Activated naive CD8-positive, alpha-beta T cell (primary cell): Measurements from ENCODE around the gene MYH7.
"Not testable (repeated sequence)": the region's sequence is repeated elsewhere in the genome, so short reads cannot be mapped to it uniquely, and the experiment has no call there.

Source experiments
- H3K27ac Mint-ChIP-seq: one replicate; pipeline ENCODE4 v1.8.0; 2021; ENCODE audit warnings: mixed read lengths
- H3K27me3 Mint-ChIP-seq: one replicate; pipeline ENCODE4 v1.8.0; 2021; ENCODE audit warnings: mixed read lengths
- H3K36me3 Mint-ChIP-seq: one replicate; pipeline ENCODE4 v1.8.0; 2021; ENCODE audit warnings: mixed read lengths
- H3K4me1 Mint-ChIP-seq: one replicate; pipeline ENCODE4 v1.8.0; 2021; ENCODE audit warnings: low read depth, mixed read lengths
- H3K4me3 Mint-ChIP-seq: one replicate; pipeline ENCODE4 v1.8.0; 2021; ENCODE audit warnings: mild to moderate bottlenecking, mixed read lengths
- H3K9me3 Mint-ChIP-seq: one replicate; pipeline ENCODE4 v1.8.0; 2021; ENCODE audit warnings: low read depth, mixed read lengths

Gene MYH7

DNA sequence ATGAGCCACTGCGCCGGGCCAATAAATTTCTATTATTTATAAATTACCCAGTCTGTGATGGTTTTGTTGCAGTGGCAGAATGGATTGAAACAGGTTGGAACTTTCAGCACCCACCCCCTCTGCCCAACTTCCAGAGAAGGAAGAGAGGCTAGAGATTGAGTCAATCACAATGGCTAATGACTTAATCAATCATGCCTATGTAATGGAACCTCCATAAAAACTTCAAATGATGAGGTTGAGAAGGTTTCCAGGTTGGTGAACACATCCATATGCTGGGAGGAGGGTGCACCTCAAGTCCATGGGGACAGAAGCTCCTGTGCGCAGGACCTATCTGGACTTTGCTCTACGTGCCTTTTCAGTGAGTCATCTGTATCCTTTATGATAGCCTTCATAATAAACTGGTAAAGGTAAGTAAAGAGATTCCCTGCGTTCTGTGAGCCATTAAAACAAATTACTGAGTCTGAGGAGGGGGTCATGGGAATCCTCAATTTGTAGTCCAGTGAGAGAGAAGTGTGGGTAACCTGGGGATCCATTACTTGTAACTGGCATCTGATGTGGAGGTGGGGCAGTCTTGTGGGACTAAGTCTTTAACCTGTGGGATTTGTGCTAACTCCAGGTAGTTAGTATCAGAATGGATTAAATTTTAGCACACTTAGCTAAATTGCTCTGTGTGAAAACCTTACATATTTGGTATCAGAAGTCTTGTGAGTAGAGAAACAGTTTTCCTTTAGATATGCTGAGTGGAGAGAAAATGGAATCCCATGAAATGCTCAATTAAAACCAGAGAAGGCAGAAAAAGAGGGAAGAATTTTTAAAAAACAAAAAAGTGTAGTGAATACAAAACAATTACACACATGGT lies 22.4 kb upstream of the MYH7 start:
- Mint-ChIP-seq H3K36me3 (no peaks in the 10 kb centered on the region), H3K27me3 (peaks cover 24% of the 10 kb centered on the region), H3K4me1 (no peaks in the 10 kb centered on the region)

DNA sequence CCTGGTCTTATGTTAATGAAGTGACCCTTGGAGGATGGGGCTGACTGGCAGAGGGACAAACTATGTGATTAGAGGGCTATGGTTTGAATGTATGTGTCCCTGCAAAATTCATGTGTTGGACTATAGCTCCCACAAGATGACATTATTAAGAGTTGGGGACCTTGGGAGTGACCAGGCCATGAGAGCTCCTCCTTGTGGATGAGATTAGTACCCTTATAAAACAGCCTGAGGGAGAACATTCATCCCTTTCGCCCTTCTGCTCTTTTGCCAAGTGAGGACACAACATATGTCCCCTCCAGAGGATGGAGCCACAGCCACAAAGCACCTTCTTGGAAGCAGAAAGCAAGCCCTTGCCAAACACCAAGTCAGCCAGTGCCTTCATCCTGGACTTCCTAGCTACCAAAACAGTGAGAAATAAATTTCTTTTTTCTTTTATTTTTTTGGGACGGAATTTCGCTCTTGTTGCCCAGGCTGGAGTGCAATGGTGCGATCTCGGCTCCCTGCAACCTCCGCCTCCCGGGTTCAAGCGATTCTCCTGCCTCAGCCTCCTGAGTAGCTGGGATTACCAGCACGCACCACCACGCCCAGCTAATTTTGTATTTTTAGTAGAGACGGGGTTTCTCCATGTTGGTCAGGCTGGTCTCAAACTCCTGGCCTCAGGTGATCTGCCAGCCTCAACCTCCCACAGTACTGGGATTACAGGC lies 21.6 kb upstream of the MYH7 start:
- H3K36me3 Mint-ChIP-seq, H3K27ac Mint-ChIP-seq, H3K9me3 Mint-ChIP-seq, H3K4me3 Mint-ChIP-seq, H3K4me1 Mint-ChIP-seq: not testable (repeated sequence)
- H3K27me3 Mint-ChIP-seq: peaks cover 24% of the 10 kb centered on the region

More for the DNA sequence above, 22.4 kb upstream of the MYH7 start:
- H3K9me3 Mint-ChIP-seq: no peaks in the 10 kb centered on the region
- H3K27ac Mint-ChIP-seq: no peak overlapping the region
- no peak overlapping the region for H3K4me3 Mint-ChIP-seq

DNA sequence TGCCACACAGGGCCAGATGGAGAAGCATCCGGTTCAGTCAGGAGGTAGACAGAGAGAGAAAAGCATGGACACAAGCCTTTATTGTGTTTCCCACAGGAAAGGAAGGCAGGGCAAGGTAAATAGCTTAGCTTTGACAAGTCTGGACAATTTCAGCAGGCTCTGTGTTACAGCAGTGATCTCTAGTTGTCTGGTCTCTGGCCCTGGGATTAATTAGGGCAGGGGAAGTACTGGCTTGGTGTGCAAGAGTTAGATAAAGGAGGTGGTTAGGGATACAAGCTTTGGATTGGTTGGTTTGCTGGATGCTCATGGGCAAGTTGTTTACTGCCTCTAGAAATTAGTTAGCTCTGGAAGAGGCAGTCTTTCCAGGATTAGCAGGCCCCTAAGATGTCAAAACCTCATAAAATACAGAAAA lies 19.0 kb upstream of the MYH7 start:
- Mint-ChIP-seq H3K27ac (no peak overlapping the region), H3K27me3 (peaks cover 29% of the 10 kb centered on the region), H3K9me3 (no peaks in the 10 kb centered on the region), H3K4me1 (no peaks in the 10 kb centered on the region), H3K36me3 (no peaks in the 10 kb centered on the region), H3K4me3 (no peak overlapping the region)

DNA sequence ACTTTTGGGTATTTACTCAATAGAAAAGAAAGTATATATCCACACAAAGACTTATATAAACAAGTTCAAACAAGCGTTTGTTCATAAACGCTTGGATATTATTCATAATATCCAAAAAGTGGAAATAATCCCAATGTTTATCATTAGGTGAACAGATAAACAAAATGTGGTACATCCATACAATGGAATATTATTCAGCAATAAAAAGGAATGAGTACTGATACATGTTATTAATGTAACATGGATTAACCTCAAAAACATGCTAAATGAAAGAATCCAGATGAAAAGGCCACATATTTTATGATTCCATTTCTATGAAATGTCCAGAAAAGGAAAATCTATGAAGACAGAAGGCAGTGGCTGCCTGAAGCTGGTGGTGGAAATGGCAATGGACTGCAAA lies 16.8 kb upstream of the MYH7 start:
- H3K4me1 Mint-ChIP-seq: no peaks in the 10 kb centered on the region
- no peaks in the 10 kb centered on the region for H3K36me3 Mint-ChIP-seq
- no peak overlapping the region for H3K27ac Mint-ChIP-seq
- H3K4me3 Mint-ChIP-seq: no peak overlapping the region
- H3K9me3 Mint-ChIP-seq: no peaks in the 10 kb centered on the region
- H3K27me3 Mint-ChIP-seq: peaks cover 25% of the 10 kb centered on the region

DNA sequence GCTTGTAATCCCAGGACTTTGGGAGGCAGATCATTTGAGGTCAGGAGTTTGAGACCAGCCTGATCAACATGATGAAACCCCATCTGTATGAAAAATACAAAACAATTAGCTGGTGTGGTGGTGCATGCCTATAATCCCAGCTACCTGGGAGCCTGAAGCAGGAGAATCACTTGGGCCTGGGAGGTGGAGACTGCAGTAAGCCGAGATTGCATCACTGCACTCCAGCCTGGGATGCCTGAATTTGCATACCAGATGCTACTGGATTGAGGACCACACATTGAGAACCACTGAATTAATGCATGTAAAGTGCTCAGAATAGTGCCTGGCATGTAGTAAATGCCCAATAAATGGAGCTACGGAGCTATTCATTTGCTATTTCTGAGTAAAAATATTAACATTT lies 14.9 kb upstream of the MYH7 start:
- no peaks in the 10 kb centered on the region for H3K36me3 Mint-ChIP-seq
- H3K4me3 Mint-ChIP-seq: no peak overlapping the region
- H3K9me3 Mint-ChIP-seq: no peaks in the 10 kb centered on the region
- H3K27me3 Mint-ChIP-seq: peaks cover 21% of the 10 kb centered on the region
- H3K4me1 Mint-ChIP-seq: no peaks in the 10 kb centered on the region
- no peak overlapping the region for H3K27ac Mint-ChIP-seq

DNA sequence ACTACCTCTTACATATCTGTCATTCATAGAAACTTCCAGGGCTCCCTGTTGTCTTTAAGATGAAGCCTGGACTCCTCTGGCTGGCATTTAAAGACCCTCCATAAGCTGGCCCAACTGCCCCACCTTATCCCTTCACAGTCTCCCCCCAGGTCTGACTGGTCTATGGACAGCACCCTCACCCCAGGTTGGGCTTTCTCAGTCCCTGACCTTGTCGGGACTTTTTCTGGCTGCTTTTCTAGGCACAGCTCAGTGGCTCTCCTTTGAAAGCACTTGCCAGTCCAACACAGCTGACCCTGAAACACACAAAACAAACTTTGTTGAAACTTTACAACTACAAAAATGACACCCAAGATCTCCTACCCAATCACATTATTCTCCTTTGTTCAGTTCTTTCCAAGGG lies 13.9 kb upstream of the MYH7 start:
- Mint-ChIP-seq H3K4me1 (no peaks in the 10 kb centered on the region), H3K27ac (no peak overlapping the region), H3K36me3 (no peaks in the 10 kb centered on the region), H3K27me3 (peaks cover 17% of the 10 kb centered on the region), H3K4me3 (no peak overlapping the region), H3K9me3 (no peaks in the 10 kb centered on the region)

DNA sequence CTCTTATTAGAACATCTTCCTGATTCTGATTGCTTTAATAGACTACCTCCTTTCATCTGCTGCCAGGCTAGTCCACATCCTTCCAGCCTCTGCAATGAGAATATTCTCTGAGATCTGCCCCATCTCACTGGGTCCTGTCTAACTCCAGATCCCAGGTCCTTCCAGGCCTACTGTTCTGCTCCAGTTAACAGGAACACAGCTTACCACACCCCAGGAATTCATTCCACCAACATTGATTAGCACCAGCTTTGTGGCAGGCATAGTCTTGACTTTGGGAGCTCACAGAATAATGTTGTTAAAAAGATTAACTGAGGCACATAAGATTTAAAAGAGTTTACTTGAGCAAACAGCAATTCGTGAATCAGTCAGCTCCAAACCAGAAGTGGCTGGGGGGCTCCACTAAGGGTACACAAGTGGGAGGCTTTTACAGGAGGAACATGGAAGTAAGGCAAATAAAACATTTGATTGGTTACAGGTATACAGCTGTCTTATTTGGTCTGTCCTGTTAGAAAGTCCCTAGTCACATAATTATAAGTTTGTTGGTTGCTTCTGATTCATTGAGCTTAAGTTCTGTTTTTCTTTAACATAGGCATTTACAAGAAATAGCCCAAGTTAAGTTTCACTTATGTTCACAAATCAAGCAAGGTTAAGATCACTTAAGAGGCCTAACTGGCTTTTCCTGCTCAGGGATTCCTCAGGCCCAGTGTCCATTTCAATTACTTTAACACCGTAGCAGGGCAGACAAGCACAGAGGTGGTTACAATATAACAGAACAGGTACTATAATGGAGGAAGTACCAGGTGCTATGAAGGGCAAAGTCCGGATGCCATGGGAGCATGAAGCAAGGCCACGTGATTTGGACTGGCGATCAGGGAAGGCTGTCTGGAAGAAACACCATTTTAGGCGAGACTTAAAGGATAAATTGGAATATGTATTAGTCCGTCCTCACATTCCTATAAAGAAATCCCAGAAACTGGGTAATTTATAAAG lies 12.2 kb upstream of the MYH7 start:
- no peaks in the 10 kb centered on the region for H3K4me1 Mint-ChIP-seq
- H3K4me3 Mint-ChIP-seq: no peak overlapping the region
- no peaks in the 10 kb centered on the region for H3K36me3 Mint-ChIP-seq
- no peaks in the 10 kb centered on the region for H3K9me3 Mint-ChIP-seq
- peaks cover 7% of the 10 kb centered on the region for H3K27me3 Mint-ChIP-seq
- H3K27ac Mint-ChIP-seq: peak overlapping the region; percentile 4

DNA sequence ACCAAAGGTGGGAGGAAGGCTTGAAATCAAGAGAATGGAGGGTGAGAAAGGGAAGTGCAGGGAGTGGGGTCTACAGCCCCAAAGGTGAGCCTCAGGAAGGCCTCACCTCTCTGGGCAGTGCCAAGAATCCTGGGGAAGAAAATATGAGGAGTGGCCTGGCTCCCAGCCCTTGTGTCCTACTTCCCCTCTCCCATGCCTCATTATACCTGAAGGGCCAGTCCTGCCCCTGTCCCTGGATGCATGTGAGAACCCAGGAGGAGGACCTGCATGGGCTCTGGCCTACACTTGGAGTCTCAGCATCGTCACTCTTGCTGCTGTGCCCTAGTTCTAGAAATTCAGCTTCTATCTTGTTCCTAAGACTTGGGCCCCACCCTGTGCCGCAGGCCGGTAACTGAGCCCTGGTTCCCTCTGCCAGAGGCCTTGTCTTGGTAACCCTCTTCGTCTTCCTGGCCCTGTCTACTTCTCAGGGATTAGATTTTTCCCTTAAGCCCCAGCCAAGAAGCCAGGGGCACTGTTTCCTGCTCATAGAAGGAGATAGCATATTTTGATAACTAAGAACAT lies 10.9 kb upstream of the MYH7 start:
- Mint-ChIP-seq H3K9me3 (no peaks in the 10 kb centered on the region), H3K27me3 (peaks cover 7% of the 10 kb centered on the region), H3K4me1 (no peaks in the 10 kb centered on the region), H3K27ac (no peak overlapping the region), H3K36me3 (no peaks in the 10 kb centered on the region), H3K4me3 (no peak overlapping the region)

DNA sequence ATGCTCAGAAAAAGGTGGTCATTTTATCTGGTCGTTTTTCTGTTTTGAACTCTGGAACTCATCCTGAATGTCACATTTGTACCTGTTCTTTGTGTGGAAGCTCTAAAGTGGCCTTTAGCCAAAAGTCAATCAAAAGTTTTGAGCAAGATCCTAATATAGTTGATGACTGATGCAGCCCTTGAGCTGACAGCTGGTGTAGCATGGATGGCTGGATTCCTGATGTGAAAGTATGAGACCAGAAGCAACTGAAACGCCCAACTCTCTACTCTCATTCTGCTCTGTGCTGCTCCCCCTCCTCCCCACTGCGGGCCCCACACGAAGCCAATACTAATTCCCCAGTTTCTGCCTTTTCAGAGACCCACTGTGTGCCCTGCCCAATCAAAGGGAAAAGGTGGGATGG lies 10.3 kb upstream of the MYH7 start:
- no peak overlapping the region for H3K27ac Mint-ChIP-seq
- no peaks in the 10 kb centered on the region for H3K4me1 Mint-ChIP-seq
- H3K9me3 Mint-ChIP-seq: no peaks in the 10 kb centered on the region
- H3K36me3 Mint-ChIP-seq: no peaks in the 10 kb centered on the region
- peaks cover 3% of the 10 kb centered on the region for H3K27me3 Mint-ChIP-seq
- no peak overlapping the region for H3K4me3 Mint-ChIP-seq

DNA sequence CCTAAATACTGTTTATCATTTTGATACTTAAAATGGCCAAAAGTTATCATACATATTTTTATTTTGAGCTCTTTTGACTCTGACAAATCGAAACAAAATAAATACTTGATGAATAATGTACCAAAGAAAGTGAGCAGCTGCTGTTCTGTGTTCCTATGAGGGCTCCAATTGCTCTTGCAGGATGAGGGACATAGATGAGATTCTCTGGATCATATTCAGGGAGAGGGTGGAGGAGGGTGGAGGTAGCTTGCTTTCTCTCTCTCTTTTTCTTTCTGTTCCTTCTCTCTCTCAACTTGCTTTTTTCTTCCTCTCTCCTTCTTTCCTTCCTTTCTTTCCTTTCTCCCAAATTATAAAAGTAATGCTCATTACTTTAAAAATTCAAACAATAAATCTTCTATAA lies 8.9 kb upstream of the MYH7 start:
- Mint-ChIP-seq H3K27ac (no peak overlapping the region), H3K27me3 (peaks cover 3% of the 10 kb centered on the region), H3K36me3 (no peaks in the 10 kb centered on the region), H3K9me3 (no peaks in the 10 kb centered on the region), H3K4me1 (no peaks in the 10 kb centered on the region), H3K4me3 (no peak overlapping the region)

DNA sequence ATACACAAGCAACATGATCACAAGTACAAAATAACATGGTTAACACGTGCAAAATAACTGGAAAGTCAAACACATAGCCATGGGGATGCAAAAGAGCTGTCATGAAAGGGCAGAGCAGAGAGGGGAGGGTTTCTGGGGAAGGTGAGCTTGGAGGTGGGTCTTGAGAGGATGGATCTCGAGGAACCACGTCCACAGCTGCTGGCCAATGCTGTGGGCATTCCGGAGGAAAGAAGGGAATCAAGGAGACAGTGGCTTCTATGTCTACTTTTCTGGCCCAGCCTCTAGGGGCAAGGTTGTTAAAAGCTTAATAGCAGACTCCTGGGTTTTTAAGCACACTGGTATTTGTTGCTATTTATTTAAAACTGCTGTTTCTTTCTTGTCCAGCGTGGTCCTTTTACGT lies 8.4 kb upstream of the MYH7 start:
- no peaks in the 10 kb centered on the region for H3K4me1 Mint-ChIP-seq
- no peaks in the 10 kb centered on the region for H3K36me3 Mint-ChIP-seq
- H3K9me3 Mint-ChIP-seq: no peaks in the 10 kb centered on the region
- no peak overlapping the region for H3K27ac Mint-ChIP-seq
- no peak overlapping the region for H3K4me3 Mint-ChIP-seq
- peaks cover 3% of the 10 kb centered on the region for H3K27me3 Mint-ChIP-seq

DNA sequence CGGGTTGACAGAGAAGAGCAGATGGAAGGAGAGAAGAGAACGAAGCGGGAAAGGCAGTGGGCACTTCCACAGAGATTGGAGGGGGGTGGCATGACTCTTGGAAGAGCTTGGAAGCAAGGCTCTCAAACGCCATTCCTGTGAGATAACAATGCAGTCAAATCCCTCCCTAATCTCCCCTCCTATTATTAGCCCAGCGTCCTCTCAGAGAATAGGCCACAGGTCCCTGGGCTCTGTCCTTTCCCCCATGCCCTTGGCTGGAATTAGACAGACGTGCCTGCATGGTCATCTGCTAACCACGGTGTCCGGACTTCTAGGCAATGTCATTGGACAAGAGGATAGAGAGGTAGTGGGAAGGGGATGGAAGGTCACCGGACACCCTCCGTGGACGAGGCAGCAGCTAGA lies 8.0 kb upstream of the MYH7 start:
- no peak overlapping the region for H3K27ac Mint-ChIP-seq
- no peak overlapping the region for H3K4me3 Mint-ChIP-seq
- H3K27me3 Mint-ChIP-seq: peaks cover 3% of the 10 kb centered on the region
- H3K4me1 Mint-ChIP-seq: no peaks in the 10 kb centered on the region
- H3K36me3 Mint-ChIP-seq: no peaks in the 10 kb centered on the region
- H3K9me3 Mint-ChIP-seq: no peaks in the 10 kb centered on the region

DNA sequence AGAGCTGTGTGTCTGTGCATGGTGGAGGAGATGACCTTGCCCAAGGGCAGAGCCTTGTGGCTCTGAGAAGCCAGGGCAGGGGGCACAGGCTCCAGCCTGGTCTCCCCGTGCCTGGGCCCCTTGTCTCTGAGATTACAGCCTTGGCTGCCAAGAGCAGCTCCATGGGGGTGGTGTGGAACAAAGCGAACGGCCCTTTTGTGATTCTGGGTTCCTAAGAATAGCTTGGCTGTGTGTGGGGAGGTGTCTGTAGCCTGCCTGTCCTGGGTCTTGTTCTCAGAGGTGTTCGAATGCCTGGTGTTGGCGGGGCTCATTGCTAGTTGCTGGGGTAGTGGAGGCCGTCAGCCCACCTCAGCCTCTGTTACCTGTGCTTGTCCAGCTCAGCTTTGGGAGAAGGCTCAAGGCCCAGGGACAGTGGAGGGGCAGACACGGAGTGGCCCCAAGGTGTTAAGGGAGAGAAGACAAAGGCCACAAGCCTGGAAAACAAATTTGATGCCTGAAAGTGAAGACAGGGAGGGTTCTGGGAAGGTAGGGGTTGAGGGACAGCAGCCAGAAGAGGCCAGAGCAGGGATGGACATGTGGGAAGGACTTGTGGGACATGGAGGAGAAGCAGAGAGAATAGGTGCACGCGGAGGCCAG lies 7.4 kb upstream of the MYH7 start:
- H3K27me3 Mint-ChIP-seq: peaks cover 3% of the 10 kb centered on the region
- no peak overlapping the region for H3K4me3 Mint-ChIP-seq
- H3K9me3 Mint-ChIP-seq: no peaks in the 10 kb centered on the region
- H3K36me3 Mint-ChIP-seq: no peaks in the 10 kb centered on the region
- no peaks in the 10 kb centered on the region for H3K4me1 Mint-ChIP-seq
- H3K27ac Mint-ChIP-seq: no peak overlapping the region

DNA sequence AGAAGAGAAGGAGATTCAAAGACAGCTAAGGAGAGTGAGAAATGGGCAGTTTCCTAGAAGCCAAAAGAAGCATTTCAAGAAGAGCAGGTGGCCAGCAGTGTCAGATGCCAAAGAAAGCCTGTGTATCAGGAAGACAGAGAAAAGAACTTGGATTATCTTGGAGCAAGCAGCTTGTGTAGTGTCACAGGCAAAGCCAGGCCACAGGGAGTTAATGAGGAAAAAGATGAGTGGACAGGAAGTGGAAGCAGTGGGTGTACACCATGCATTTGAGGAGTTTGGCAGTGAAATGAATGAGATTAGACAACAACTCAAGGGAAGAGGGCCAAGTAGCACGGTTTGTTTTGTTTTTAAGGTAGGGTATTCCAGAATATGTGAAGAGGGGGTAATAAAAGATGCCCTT lies 5.6 kb upstream of the MYH7 start:
- H3K4me1 Mint-ChIP-seq: no peaks in the 10 kb centered on the region
- peaks cover 3% of the 10 kb centered on the region for H3K27me3 Mint-ChIP-seq
- H3K36me3 Mint-ChIP-seq: no peaks in the 10 kb centered on the region
- H3K4me3 Mint-ChIP-seq: no peak overlapping the region
- H3K9me3 Mint-ChIP-seq: no peaks in the 10 kb centered on the region
- no peak overlapping the region for H3K27ac Mint-ChIP-seq
